NCI-H1417 (cell line): Measurements from ENCODE around the gene CKLF.
"Not testable (repeated sequence)": the region's sequence is repeated elsewhere in the genome, so short reads cannot be mapped to it uniquely, and the experiment has no call there.

ENCODE experiments used
- DNase-seq, 3 experiments: peaks; one replicate each; lab custom pipeline; 2025; lab: John Stamatoyannopoulos, UW

The CKLF gene, protein sequence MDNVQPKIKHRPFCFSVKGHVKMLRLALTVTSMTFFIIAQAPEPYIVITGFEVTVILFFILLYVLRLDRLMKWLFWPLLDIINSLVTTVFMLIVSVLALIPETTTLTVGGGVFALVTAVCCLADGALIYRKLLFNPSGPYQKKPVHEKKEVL

DNA sequence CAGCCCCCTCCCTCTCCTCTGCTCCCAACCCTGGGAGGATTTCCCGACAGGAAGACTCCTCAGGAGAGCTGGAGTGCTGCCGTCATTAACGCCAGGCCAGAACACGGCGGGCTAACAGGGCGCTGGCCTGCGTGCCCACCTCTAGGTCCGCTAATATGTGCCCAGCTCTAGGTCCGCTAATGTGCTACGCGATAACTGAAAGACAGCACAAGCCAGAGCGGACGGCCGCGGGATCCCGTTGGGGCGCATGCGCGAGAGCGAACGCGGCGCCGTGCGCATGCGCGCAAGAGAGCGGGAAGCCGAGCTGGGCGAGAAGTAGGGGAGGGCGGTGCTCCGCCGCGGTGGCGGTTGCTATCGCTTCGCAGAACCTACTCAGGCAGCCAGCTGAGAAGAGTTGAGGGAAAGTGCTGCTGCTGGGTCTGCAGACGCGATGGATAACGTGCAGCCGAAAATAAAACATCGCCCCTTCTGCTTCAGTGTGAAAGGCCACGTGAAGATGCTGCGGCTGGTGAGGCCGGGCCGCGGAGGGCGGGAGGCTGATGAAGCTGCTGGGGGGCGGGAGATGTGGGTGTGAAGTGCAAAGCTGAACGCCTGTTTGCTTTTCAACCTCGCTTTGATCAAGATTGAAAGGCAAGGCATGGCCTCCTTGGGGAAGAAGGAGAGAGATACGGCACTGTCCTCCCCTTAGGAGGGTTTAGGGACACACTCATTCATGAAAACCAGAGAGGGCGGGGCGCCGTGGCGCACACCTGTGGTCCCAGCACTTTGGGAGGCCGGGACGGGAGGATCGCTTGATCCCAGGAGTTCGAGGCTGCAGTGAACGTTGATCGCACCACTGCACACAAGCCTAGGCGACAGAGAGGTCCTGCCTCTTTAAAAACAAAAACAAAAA is at the start of gene CKLF:
TSS of gene CKLF (plus strand) at position 291 of the 892 bp plus-strand sequence. CDS start at position 431, 140 bp downstream.
- DNase-seq = peak; percentile 83 to 94 (median 92)

DNA sequence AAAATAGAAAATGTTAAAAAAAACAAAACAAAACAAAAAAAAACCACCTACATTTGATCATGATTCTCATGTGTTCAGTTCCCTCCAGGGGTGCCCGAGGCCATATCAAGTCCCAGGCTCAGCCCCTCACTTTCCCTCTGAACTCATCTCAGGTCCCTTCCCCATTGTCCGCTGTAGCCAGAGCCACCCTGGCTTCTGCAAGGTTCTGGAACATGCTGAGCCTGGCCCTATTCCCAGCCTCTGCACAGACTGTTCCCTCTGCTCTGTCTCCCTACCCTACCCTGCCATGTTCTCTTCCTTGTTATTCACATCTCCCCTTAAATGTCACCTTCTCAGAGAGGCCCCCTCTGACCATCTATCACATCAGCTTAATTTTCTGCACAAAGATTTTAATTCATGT is 49.3 kb upstream of the CKLF start:
- no peak for DNase-seq

DNA sequence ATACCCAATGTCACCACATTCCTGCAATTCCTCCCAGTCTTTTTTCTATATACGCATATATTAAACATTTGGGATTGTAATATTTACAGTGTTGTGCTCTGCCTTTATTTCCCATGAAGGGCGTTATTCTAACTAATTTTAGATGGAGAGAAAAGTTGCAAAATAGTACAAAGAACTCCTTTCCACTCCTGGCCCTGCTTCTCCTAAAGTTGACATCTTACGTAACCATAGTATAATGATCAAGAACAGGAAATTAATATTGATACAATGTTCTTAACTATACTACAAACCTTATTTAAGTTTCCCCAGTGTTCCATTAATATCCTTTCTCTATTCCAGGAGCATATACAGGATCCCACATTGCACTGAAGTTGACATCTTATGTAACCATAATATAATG is 48.8 kb upstream of the CKLF start:
- DNase-seq = no peak

DNA sequence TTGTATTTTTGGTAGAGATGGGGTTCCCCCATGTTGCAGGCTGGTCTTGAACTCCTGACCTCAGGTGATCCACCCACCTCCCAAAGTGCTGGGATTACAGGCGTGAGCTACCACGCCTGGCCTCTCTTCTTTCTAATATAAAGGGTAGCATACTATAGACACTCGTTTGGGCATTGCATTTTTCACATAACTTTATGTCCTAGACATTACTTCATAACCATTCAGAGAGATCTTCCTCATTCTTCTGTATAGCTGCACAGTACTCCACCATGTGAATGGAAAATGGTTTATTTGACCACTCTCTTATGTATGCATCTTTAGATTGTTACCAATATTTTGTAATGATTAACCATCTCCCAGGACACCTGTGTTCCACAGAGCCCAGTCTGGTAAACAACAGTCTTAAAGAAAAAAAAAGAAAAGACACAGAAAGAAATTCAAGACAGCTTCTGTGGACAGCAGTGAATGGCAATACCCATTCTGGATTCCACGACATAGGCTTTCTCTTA is 44.6 kb upstream of the CKLF start:
- DNase-seq = no peak

DNA sequence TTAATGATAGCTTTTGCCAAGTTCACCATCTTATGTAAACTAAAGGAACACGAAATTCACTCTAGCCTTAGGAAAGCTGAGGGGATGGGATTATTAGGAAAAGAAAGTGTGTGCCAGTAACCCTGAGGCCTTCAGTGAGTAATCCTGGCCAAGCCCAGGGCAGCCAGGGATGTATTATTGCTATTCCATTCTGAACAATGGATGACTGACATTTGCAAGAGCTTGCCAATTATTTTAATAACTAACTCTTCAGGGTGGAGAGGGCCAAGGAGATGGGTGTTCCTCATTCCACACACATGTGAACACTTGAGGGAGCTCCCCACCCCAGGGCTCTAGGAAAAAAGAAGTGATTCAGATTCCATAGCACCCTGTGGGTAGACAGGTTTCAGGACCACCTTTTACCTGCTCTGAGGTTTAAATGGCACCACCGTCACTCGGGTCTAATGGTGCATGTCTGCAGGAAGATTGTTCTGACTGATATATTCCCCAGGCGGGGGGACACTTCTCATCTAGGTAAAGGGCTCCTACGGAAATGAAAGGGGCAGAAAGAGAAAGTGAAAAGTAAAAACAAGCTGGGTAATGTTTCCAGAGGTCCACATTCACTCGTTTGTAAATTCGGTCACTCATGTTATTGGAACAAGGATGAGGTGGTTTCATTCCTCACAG is 44.0 kb upstream of the CKLF start:
- peak in 1 of 3 experiments; percentile 32 for DNase-seq

DNA sequence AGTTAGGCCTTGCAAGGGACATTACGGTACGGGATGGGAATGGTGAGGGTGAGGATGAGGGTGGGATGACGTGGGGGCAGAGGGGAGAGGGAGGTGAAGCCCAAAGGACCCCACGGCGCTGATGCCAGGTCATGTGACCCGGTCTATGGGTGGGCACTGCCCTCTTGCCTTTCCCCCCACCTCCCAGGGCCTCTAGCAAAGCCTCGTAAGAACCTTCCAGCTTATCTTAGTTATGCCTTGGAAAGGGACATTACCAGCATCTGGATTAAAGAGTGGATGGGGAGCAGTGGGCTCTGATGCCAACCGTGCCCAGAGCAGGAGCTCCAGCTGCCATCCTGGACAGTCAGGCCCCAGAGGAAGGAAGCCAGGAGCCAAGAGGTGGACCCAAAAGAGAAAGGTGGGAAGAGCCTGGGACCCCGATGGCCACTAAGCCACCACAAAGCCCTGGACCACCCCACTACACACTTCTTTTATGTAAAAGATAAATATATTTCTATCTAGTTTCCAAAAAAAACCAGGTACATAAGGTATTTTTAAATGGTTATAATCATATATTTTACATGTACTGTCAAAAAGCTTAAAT is 43.4 kb upstream of the CKLF start:
- no peak for DNase-seq

DNA sequence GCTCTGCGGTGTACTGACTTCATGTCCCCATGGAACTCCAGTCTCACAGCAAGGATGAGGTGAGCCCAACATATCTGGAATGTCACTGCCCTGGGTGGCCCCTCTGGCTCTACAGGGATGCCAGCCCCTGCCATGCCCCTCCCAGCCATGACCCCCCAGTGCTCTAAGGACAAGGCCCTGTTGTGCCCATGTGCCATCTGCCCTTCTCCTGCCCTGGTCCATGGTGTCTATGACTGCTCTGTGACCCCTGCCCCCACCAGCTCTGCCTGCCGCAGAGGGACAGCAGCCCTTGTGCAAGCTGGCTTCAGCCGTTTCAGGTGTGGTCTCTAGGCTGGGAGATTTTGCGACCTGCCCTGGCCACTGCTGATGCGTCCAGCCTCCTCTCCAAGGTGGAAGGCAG is 42.8 kb upstream of the CKLF start:
- DNase-seq = no peak

DNA sequence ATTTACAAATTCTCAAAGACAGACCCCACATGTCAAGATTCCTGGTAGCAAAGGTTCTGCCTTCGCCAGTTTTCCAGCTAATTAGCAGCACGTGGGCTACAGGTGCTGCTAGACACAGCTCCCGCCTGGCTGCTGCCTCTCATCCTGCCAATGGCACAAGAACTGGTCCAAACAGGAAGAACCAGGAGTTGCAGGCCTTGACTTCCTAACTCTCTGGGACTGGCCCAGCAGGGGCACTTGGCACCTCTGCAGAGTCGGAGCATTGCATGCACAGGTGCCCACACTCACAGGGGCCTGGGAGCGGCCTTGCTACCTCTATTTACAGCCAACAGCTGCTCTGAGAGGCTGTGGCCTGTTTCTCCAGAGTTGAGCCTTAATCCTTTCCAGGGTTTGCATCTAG is 42.1 kb upstream of the CKLF start:
- DNase-seq = no peak

DNA sequence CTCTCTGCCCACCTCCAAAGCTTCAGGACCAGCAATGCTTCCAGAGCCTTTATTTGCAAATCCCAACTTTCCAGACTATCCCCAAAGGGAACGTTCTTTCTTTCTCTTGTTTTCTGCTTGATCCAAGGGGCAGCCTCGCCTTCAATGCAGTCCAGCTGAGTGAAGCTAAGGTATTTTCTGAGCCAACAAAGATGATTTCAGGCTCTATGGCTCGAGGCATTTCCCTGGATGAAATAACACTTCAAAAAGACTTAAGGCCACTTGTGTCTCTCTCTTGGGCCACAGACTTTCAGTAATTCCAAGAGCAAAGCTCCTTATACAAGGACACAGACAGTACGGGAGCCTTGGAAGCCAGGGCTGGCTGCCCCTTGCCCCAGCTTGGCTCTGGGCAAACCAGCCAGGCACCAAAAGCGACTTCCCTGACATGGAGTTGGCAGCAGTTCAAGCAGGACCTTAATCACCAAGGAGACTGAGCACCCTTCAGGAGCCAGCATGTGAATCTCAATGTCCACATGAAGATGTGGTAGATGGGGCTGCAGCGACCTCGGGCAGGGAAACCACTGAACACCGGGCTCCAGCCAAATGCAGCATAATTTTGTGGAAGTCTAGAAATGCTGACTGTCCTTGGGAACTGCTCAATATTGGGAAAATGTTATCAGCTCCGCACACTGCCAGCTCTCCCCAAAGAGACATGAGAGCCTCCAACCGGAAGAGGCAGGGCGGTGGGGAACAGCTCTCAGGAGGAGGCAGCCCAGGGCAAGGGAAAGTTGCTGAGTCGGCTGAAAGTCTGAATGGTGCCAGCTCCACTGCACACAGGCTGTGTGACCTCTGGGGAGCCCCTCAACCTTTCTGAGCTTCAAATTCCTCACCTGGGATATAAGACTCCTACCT is 41.4 kb upstream of the CKLF start:
- no peak for DNase-seq

DNA sequence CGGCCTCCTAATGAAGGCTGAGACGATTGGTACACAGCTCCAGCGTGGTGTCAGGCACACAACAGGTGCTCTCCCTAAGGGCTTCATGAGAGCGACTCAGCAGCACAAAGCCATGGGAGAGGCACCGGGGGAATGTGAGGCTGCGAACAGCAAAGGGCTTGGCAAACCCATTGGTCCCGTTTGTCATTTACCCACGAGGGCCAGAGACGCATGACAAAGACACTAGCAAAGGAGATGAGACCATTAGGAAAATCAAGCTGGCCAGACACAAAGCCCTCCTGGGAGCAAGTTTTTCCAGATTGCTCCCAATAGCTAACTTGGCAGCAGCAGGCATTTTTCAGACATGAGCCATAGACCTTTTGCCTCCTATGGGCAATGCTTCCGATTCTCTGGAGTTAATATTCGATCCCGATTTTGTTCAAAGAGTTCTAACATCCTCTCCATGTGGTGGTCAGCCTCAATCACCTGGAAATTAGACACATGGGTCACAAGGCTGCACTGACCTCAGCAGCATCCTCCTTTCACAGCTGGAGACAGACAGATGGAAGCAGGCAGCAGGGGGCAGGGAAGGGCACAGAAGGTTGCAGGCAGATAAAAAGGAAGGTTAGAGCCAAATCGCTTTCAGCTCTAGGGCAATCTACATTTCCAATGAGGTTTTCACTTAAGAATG is 40.6 kb upstream of the CKLF start:
- no peak for DNase-seq

DNA sequence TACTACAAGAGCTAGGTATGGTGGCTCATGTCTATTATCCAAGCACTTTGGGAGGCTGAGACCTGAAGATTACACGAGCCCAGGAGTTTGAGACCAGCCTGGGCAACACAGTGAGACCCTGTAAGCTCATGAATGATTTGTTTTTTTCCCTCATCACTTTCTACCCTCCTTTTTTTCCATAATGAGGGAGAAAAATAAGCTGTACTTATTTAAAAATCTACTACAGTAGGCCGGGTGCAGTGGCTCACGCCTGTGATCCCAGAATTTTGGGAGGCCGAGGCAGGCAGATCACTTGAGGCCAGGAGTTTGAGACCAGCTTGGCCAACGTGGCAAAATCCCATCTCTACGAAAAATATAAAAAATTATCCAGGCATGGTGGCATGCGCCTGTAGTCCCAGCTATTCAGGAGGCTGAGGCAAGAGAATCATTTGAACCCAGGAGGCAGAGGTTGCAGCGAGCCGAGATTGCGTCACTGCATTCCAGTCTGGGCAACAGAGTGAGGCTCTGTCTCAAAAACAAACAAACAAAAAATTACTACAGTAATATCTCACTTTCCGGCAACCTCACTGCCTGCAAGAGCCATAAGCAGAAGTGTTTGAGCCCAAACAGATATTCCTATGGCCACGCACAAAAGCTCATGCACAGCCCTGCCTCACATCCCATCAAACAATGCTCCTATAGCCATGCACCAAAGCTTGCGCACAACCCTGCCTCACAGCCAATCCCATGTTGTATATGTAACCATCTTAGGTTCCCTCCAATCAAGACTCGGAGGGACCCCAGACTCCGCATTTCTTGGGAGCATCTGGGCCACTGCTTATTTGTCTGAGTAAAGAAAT is 39.9 kb upstream of the CKLF start:
- DNase-seq = no peak

DNA sequence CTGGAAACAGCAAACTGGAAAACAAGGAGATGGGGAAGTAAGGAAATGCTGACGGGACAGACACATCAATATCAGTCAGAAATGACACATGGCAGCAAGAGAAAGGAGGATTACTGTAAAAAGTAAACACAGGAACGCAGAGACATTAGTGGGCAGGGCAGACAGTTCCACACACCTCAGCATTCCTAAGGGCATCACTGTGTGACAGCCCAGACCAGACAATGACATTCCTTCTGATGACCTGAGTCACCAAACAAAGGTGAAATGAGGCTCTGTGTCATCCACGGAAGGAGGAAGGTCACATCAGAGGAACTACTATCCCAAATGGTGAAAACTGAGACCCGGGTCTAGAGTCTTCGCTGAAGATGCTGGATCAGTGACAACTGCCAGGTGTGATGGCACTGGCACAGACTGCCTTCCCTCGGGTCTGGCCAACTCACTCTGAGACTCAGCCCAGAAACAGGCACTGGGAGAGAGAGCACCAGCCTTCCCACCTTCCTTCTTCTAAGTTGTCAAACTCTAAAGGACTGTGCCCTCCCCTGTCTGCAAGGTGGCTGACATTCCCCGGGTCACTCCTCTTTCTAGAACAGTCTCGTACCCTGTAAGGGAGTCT is 39.2 kb upstream of the CKLF start:
- DNase-seq = no peak

DNA sequence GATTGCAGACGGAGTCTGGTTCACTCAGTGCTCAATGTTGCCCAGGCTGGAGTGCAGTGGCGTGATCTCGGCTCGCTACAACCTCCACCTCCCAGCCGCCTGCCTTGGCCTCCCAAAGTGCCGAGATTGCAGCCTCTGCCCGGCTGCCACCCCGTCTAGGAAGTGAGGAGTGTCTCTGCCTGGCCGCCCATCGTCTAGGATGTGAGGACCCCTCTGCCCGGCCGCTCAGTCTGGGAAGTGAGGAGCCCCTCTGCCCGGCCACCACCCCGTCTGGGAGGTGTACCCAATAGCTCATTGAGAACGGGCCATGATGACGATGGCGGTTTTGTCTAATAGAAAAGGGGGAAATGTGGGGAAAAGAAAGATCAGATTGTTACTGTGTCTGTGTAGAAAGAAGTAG is 38.0 kb upstream of the CKLF start:
- not testable (repeated sequence) for DNase-seq

DNA sequence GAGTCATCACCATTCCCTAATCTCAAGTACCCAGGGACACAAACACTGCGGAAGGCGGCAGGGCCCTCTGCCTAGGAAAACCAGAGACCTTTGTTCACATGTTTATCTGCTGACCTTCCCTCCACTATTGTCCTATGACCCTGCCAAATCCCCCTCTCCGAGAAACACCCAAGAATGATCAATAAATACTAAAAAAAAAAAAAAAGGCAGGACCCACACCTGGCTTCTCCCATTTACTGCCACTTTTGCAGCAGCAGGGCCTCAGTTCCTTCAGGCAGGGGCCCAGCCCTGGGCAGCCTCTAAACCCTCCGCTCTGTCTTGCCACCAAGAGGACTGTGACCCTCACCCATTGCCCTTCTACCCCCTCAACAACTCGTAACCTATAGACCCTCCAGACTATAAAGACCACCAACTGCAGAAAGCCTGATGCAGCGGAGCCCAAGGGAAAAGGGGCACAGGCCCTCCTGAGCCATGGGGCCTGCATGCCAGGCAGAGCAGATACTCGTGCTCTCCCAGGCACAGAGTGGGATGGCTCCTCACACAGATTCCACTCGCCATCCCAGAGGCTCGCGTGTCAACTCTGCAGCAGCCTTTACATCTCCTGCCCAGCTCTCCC is 37.3 kb upstream of the CKLF start:
- not testable (repeated sequence) for DNase-seq

DNA sequence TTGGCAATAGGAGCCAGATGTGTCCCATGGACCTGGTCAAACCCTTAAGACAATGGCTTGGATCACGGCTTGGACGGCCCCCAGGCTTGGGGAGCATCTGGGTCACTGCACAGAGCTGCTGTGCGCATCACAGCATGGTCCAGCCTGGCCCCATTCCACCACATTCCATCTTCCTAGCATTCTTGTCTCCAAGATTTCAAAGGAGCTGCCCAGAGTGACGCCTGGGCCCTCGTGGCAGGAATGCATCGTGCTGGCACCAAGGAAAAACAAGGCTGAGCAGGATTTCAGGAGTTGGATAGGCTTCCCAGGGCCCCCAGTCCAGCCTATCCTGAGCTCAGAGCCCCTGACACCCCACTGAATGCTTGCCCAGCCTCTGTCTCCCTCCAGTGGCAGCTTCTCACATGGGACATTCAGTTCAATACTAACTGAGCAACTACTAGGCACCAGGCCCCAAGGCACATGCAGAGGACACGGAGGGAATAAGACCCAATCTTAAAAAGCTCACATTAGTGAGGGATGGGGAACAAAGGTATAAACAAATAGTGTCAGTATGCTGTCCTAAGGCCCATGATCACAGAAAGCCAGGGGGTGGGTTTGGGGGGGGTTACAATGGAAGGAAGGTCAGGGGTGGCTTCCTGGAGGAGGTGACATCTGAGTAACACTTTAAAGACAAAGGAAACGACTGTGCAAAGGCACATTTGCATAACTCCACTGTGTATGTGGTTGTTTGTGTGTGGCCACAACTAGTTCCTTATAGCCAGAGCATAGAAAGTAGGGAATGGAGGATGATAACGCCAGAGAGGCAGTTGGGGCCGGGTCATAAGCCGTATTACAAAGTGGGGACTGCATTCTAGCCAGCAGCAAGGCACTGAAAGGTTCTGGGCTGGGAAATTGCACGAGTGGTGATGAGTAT is 36.5 kb upstream of the CKLF start:
- no peak for DNase-seq

DNA sequence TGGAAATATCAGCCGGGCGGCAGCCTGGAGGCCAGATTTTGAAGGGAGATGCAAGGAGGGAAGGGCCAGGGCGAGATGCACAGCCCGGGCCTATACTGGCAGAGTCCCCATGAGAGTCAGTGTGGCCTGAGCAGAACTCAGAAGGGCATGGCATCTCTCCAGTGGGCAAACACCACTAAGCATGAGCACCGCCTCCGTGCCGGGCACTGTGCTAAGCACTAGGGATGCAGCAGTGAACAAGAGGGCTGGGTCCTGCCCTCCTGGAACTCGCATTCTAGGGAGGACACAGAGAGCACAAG is 35.9 kb upstream of the CKLF start:
- DNase-seq = no peak

DNA sequence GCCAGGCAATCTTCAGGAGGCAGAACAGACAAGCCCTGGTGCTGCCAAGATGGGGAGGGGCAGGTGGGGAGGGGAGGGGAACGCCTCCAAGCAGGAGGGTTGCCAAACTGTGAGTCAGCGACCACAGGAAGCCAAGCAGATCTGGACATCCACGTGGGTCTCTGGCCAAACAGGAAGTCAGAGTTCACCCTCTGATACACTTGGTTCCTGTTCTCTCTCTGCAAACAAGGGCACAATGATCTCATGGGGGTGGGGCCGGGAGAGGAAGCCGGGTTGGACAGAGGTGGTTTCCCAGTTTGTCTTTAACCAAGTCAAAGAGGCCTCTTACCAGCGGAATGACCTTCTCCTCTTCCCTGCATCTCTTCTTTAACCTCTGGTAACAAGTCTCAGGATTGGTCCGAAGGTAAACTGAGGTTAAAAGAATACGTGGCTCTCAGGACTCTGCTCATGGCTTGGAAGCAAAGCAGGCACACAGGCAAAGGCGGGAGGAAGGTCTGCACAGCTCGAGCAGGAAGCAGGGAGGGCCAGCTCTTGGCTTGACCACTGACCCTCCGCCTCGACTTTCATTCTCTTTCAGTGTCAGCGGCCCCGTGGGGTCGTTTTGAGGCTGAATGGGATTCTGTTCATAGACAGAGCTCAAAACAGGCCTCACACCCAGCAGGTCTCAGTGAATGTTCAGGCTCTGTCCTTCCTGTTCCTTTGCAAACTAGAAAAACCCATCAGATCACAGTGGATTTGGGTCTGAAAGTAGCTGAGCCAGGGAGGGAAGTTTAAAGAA is 35.4 kb upstream of the CKLF start:
- peak in 2 of 3 experiments; percentile 22 to 42 for DNase-seq
